ENCODE data around the gene DNM3. TPM values are rescaled to one million over a fixed set of nuclear protein-coding genes. Genes with fewer than 3 reads are reported as not detected.
A peak's percentile ranks its signal among the peaks of the same experiment; 100 is the strongest.

The DNM3 gene
- total and polyA plus RNA-seq, 7 donors = 0.60 to 13.3 (median 3.9) TPM

- peak overlapping the region in 3 of 4 donors; percentile 56 to 62 (median 59) for H3K4me3 ChIP-seq
- H3K36me3 ChIP-seq = no peaks in the 10 kb centered on the region
- H3K27ac ChIP-seq = peak overlapping the region; percentile 80 to 92 (median 88)
- no peak for DNase-seq
- peaks cover 0 to 29% (median 17%) of the 10 kb centered on the region in 4 donors for H3K4me1 ChIP-seq
- no peaks in the 10 kb centered on the region for H3K27me3 ChIP-seq
- intact Hi-C loops (cut with DNase I) = loop anchor here (10.0 kb wide), 2 partner anchors 144 to 394 kb away; partner anchors contain the start of gene SUCO
- no peaks in the 10 kb centered on the region for H3K9me3 ChIP-seq
- TF ChIP-seq EP300 (IDR thresholded peaks at IDR 0.05) (no peak), POLR2A (IDR thresholded peaks at IDR 0.05) (no peak), POLR2AphosphoS5 (IDR thresholded peaks at IDR 0.05) (no peak), CTCF (IDR thresholded peaks at IDR 0.05) (no peak)
These were observed 299.3 kb downstream of the DNM3 start for GRCh38 chr1:172140591-172140990.

- peak overlapping the region; percentile 45 to 62 (median 58) for H3K4me3 ChIP-seq
- H3K27ac ChIP-seq = peak overlapping the region; percentile 80 to 92 (median 88)
- H3K27me3 ChIP-seq = no peaks in the 10 kb centered on the region
- intact Hi-C loops (cut with DNase I) = loop anchor here (10.0 kb wide), 2 partner anchors 143 to 393 kb away; partner anchors contain the start of gene SUCO
- DNase-seq = no peak
- no peaks in the 10 kb centered on the region for H3K9me3 ChIP-seq
- WGBS, 2 donors = 65 to 82% methylated on average over 7 of the region's 7 CpGs
- TF ChIP-seq CTCF (IDR thresholded peaks at IDR 0.05) = no peak
- TF ChIP-seq POLR2A (IDR thresholded peaks at IDR 0.05) = no peak
- peaks cover 0 to 37% (median 17%) of the 10 kb centered on the region in 4 donors for H3K4me1 ChIP-seq
- no peaks in the 10 kb centered on the region for H3K36me3 ChIP-seq
These were observed 300.1 kb downstream of the DNM3 start for GRCh38 chr1:172141341-172141881.

GRCh38 chr1:172142324-172142723 lies 301.0 kb downstream of the DNM3 start:
- 69 to 77% methylated on average over 5 of the region's 5 CpGs for WGBS, 2 donors
- no peaks in the 10 kb centered on the region for H3K27me3 ChIP-seq
- peaks cover 0 to 37% (median 17%) of the 10 kb centered on the region in 4 donors for H3K4me1 ChIP-seq
- TF ChIP-seq EP300 (IDR thresholded peaks at IDR 0.05) (no peak), POLR2AphosphoS5 (IDR thresholded peaks at IDR 0.05) (no peak), CTCF (IDR thresholded peaks at IDR 0.05) (no peak), POLR2A (IDR thresholded peaks at IDR 0.05) (no peak)
- peak overlapping the region; percentile 45 to 62 (median 58) for H3K4me3 ChIP-seq
- no peaks in the 10 kb centered on the region for H3K9me3 ChIP-seq
- no peaks in the 10 kb centered on the region for H3K36me3 ChIP-seq
- DNase-seq = no peak
- H3K27ac ChIP-seq = peak overlapping the region; percentile 80 to 92 (median 88)
- intact Hi-C loops (cut with DNase I) = loop anchor here (10.0 kb wide), 2 partner anchors 142 to 392 kb away; partner anchors contain the start of gene SUCO

- H3K27me3 ChIP-seq = no peaks in the 10 kb centered on the region
- H3K9me3 ChIP-seq = no peaks in the 10 kb centered on the region
- peaks cover 0 to 38% (median 17%) of the 10 kb centered on the region in 4 donors for H3K4me1 ChIP-seq
- WGBS, 2 donors = 56 to 59% methylated on average over 3 of the region's 3 CpGs
- H3K36me3 ChIP-seq = no peaks in the 10 kb centered on the region
- TF ChIP-seq EP300 (IDR thresholded peaks at IDR 0.05) (no peak), CTCF (IDR thresholded peaks at IDR 0.05) (no peak), POLR2AphosphoS5 (IDR thresholded peaks at IDR 0.05) (peak in 1 of 4 donors; percentile 45), POLR2A (IDR thresholded peaks at IDR 0.05) (no peak)
- no peak for DNase-seq
- peak overlapping the region; percentile 80 to 92 (median 88) for H3K27ac ChIP-seq
- intact Hi-C loops (cut with DNase I) = loop anchor here (2.0 to 10.0 kb wide), 5 partner anchors 37 to 391 kb away; partner anchors contain the start of gene SUCO
- peak overlapping the region; percentile 45 to 62 (median 58) for H3K4me3 ChIP-seq
These were observed 302.2 kb downstream of the DNM3 start for GRCh38 chr1:172143384-172144055.
